Ishikawa (cell line): ENCODE data around the gene PAPPA.

Experiments
- CEBPB ChIP-seq: IDR thresholded peaks from 2 replicates; pipeline ENCODE4 v1.6.1; 2012
- CREB1 ChIP-seq: IDR thresholded peaks from 2 replicates; pipeline ENCODE4 v1.6.1; 2012; ENCODE audit warnings: low read depth
- EGR1 ChIP-seq: IDR thresholded peaks from 2 replicates; pipeline ENCODE4 v1.6.1; 2012
- EP300 ChIP-seq: IDR thresholded peaks from 2 replicates; pipeline ENCODE4 v1.6.1; 2012; ENCODE audit warnings: borderline replicate concordance
- FOXM1 ChIP-seq: IDR thresholded peaks from 2 replicates; pipeline ENCODE4 v1.6.1; 2012; ENCODE audit warnings: low read depth, borderline replicate concordance
- NFIC ChIP-seq: IDR thresholded peaks from 2 replicates; pipeline ENCODE4 v1.6.1; 2012
- RAD21 ChIP-seq: IDR thresholded peaks from 2 replicates; pipeline ENCODE4 v1.6.1; 2012; ENCODE audit warnings: low read depth
- REST ChIP-seq: IDR thresholded peaks from 2 replicates; pipeline ENCODE4 v1.6.1; 2012; ENCODE audit warnings: low read depth, mild to moderate bottlenecking
- TAF1 ChIP-seq: IDR thresholded peaks from 2 replicates; pipeline ENCODE4 v1.6.1; 2012; ENCODE audit warnings: low read depth, mild to moderate bottlenecking
- TCF12 ChIP-seq: IDR thresholded peaks from 2 replicates; pipeline ENCODE4 v1.6.1; 2012; ENCODE audit warnings: low read depth
- TEAD4 ChIP-seq: IDR thresholded peaks from 2 replicates; pipeline ENCODE4 v1.6.1; 2012
- YY1 ChIP-seq: IDR thresholded peaks from 2 replicates; pipeline ENCODE4 v1.6.1; 2012; ENCODE audit warnings: low read depth
- ZBTB7A ChIP-seq: IDR thresholded peaks from 2 replicates; pipeline ENCODE4 v1.6.1; 2012; ENCODE audit warnings: low read depth
- TF ChIP-seq, protein P1 (sequence below): IDR thresholded peaks from 2 replicates; pipeline ENCODE4 v1.6.1; 2012
- TF ChIP-seq, protein P2 (sequence below): IDR thresholded peaks from 2 replicates; pipeline ENCODE4 v1.6.1; 2012

PAPPA gene

GRCh38 chr9:116395699-116396037 is 242.1 kb downstream of the PAPPA start:
- TF ChIP-seq CREB1 = no peak
- no peak for TF ChIP-seq NFIC
- no peak for TF ChIP-seq EGR1
- no peak for TF ChIP-seq CEBPB
- TF ChIP-seq, protein P1, sequence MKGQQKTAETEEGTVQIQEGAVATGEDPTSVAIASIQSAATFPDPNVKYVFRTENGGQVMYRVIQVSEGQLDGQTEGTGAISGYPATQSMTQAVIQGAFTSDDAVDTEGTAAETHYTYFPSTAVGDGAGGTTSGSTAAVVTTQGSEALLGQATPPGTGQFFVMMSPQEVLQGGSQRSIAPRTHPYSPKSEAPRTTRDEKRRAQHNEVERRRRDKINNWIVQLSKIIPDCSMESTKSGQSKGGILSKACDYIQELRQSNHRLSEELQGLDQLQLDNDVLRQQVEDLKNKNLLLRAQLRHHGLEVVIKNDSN = no peak
- no peak for TF ChIP-seq YY1
- TF ChIP-seq ZBTB7A = no peak
- no peak for TF ChIP-seq TEAD4

GRCh38 chr9:116403171-116403570 is 249.6 kb downstream of the PAPPA start:
- TF ChIP-seq, protein P2, sequence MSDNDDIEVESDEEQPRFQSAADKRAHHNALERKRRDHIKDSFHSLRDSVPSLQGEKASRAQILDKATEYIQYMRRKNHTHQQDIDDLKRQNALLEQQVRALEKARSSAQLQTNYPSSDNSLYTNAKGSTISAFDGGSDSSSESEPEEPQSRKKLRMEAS = no peak
- no peak for TF ChIP-seq CREB1
- no peak for TF ChIP-seq TCF12
- no peak for TF ChIP-seq TEAD4
- TF ChIP-seq REST = no peak
- no peak for TF ChIP-seq EP300
- no peak for TF ChIP-seq YY1
- no peak for TF ChIP-seq RAD21

DNA sequence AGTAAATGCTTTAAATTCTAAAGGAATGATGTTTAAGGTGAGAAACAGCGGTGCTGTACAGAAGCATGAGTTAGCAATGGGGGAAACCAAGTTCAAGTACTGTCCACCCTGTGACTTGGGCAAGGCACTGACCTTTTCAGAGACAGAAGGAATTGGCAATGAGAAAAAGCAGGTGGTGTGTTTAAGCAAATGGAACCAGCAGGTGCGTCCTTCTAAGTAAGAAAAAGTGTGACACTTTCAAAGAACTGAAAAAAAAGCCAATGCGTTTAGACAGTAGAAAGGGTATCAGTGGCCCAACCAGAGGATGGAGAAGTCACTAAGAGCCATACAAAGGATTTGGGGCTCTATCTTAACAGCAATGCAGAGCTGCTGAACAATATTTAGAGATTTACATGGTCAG is 250.6 kb downstream of the PAPPA start:
- no peak for TF ChIP-seq TAF1
- TF ChIP-seq, protein P1 = no peak
- TF ChIP-seq TCF12 = no peak
- no peak for TF ChIP-seq REST
- no peak for TF ChIP-seq FOXM1
- no peak for TF ChIP-seq EP300
- no peak for TF ChIP-seq EGR1
- no peak for TF ChIP-seq RAD21
- TF ChIP-seq CEBPB = no peak
- no peak for TF ChIP-seq TEAD4
- no peak for TF ChIP-seq YY1
- no peak for TF ChIP-seq NFIC
- TF ChIP-seq ZBTB7A = no peak
- no peak for TF ChIP-seq CREB1
- TF ChIP-seq, protein P2 = no peak

- TF ChIP-seq EGR1 (no peak), NFIC (no peak), CEBPB (no peak), RAD21 (no peak), CREB1 (no peak), TAF1 (no peak), ZBTB7A (no peak), EP300 (no peak), FOXM1 (no peak), YY1 (no peak), REST (no peak), TCF12 (no peak)
- TF ChIP-seq, protein P2 = no peak
- TF ChIP-seq, protein P1 = no peak
Observed at GRCh38 chr9:116405321-116405720, 251.7 kb downstream of the PAPPA start.

GRCh38 chr9:116406469-116406868 is 252.9 kb downstream of the PAPPA start:
- TF ChIP-seq EP300 (no peak), ZBTB7A (no peak), TAF1 (no peak), FOXM1 (no peak), CEBPB (no peak), TCF12 (no peak), NFIC (no peak), RAD21 (no peak), REST (no peak)
- TF ChIP-seq, protein P1 = no peak
